Caco-2 (cell line): ENCODE data around the gene KLHL12. TPM values are rescaled to one million over a fixed set of nuclear protein-coding genes. Genes with fewer than 3 reads are reported as not detected.

Experiments
- BruUV-seq: library from RNA; stranded (reverse); fragments of 400-500 nt; replicated peaks from 2 replicates; lab custom pipeline; 2021; lab: Mats Ljungman, UMichigan
- CTCF ChIA-PET: fragments of 300-600 bp; sonication (Branson Sonifier 250); formaldehyde crosslinking; loops from one replicate; lab custom pipeline; 2022; ENCODE audit warnings: antibody characterized with exemption; lab: Charles Lee
- POLR2A ChIA-PET: fragments of 300-600 bp; sonication (Branson Sonifier 250); formaldehyde crosslinking; loops from one replicate; lab custom pipeline; 2022; ENCODE audit warnings: antibody characterized with exemption; lab: Charles Lee
- DNase-seq, 2 experiments: peaks; one replicate each; pipeline versions ENCODE4 v3.0.0 to v3.0.0-alpha.2; 2020 to 2022
- H3K27me3 ChIP-seq: replicated peaks from 2 replicates; pipeline ENCODE4 v1.6.0; 2011; ENCODE audit warnings: low read length; ENCODE audit not compliant: control insufficient read depth, insufficient read depth
- H3K36me3 ChIP-seq: 2 replicates; pipeline ENCODE4 v1.5.1; 2011; ENCODE audit warnings: low read length; ENCODE audit not compliant: control insufficient read depth, insufficient read depth
- H3K4me1 ChIP-seq: fragments of 250-450 bp; sonication (Bioruptor Pico); 2 replicates; pipeline ENCODE4 v1.5.1; 2020; ENCODE audit warnings: mild to moderate bottlenecking
- H3K4me3 ChIP-seq: 2 replicates; pipeline ENCODE4 v1.5.1; 2011; ENCODE audit warnings: low read depth, mild to moderate bottlenecking, control low read depth, low read length
- H3K9me3 ChIP-seq: fragments of 250-450 bp; sonication (Bioruptor Pico); 2 replicates; pipeline ENCODE4 v1.5.1; 2020; ENCODE audit warnings: mild to moderate bottlenecking, moderate library complexity
- H3K27ac Mint-ChIP-seq: one replicate; pipeline ENCODE4 v1.8.0; 2022; ENCODE audit warnings: mixed read lengths; ENCODE audit not compliant: unreplicated experiment
- H3K27me3 Mint-ChIP-seq: one replicate; pipeline ENCODE4 v1.8.0; 2022; ENCODE audit warnings: mixed read lengths; ENCODE audit not compliant: insufficient read depth, unreplicated experiment
- H3K36me3 Mint-ChIP-seq: one replicate; pipeline ENCODE4 v1.8.0; 2022; ENCODE audit warnings: mild to moderate bottlenecking, mixed read lengths; ENCODE audit not compliant: insufficient read depth, unreplicated experiment
- H3K4me1 Mint-ChIP-seq: one replicate; pipeline ENCODE4 v1.8.0; 2022; ENCODE audit warnings: low read depth, mixed read lengths; ENCODE audit not compliant: unreplicated experiment
- H3K4me3 Mint-ChIP-seq: one replicate; pipeline ENCODE4 v1.8.0; 2022; ENCODE audit warnings: mild to moderate bottlenecking, moderate library complexity, mixed read lengths; ENCODE audit not compliant: unreplicated experiment
- H3K9me3 Mint-ChIP-seq: one replicate; pipeline ENCODE4 v1.8.0; 2022; ENCODE audit warnings: mixed read lengths; ENCODE audit not compliant: unreplicated experiment
- intact Hi-C: fragments of 100-400 bp; cut with micrococcal nuclease; formaldehyde crosslinking; loops from one replicate; pipeline ENCODE4 v1.10.0; 2022; ENCODE audit not compliant: unreplicated experiment
- total RNA-seq: library from RNA; stranded (reverse); gene quantifications from 2 replicates; pipeline ENCODE4 v1.2.3, GENCODE V29; 2022
- TF ChIP-seq, protein P1 (sequence below), 2 experiments: fragments of 200-600 bp in 1 of 2; IDR thresholded peaks; 1 replicate in 1 of 2; 2 replicates in 1 of 2; pipeline versions ENCODE4 v1.5.1 to v1.8.0; 2011 to 2022; ENCODE audit warnings: antibody characterized with exemption in 1 of 2, control low read depth in 1 of 2, inconsistent platforms in 1 of 2, low read depth in 1 of 2, low read length in 1 of 2, mild to moderate bottlenecking in 1 of 2, moderate library complexity in 1 of 2; ENCODE audit not compliant: insufficient read depth in 1 of 2, severe bottlenecking in 1 of 2, unreplicated experiment in 1 of 2

The KLHL12 gene
- total RNA-seq, 1 experiment from 2014 or later = 23.6 TPM

DNA sequence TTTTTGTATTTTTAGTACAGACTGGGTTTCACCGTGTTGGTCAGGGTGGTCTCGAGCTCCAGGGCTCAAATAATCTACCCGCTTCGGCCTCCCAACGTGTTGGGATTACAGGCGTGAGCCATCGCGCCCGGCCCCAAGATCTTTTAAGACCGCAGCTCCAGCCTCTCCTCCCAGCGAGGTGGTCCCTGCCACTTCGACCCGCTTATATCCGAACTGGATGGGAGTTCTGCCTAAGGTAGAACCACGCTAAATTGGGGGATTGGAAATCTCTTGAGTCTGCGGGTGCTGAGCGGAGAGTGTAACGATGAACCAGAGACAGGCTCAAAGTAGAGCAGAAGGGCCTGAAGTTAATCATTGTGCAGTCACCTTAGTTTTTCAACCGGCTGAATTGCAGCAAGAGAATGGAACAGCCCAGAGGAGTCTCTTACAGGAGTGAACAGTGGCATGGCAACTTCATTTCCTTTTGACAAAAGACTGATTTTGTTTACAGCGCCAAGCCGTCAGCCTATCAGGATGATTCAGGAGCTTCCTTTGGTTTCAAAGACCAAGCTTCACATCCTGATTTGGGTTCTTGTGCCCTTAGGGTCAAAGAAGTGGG is 40.7 kb upstream of the KLHL12 start:
- intact Hi-C loops = loop anchor here (2.0 kb wide), 1 partner anchor 31 kb away; no protein-coding TSS in a partner anchor
- Mint-ChIP-seq H3K4me3 (peak overlapping the region; percentile 83), H3K4me1 (peaks cover 13% of the 10 kb centered on the region), H3K27ac (peak overlapping the region; percentile 42), H3K36me3 (no peaks in the 10 kb centered on the region), H3K9me3 (no peaks in the 10 kb centered on the region), H3K27me3 (no peaks in the 10 kb centered on the region)
- Histone ChIP-seq H3K4me1 (peaks cover 25% of the 10 kb centered on the region), H3K36me3 (no peaks in the 10 kb centered on the region), H3K9me3 (no peaks in the 10 kb centered on the region), H3K4me3 (peak overlapping the region; percentile 70), H3K27me3 (no peaks in the 10 kb centered on the region; the same call in 1 of the 2 replicates)
- peak in 1 of 2 experiments; percentile 15 for DNase-seq
- TF ChIP-seq, protein P1, sequence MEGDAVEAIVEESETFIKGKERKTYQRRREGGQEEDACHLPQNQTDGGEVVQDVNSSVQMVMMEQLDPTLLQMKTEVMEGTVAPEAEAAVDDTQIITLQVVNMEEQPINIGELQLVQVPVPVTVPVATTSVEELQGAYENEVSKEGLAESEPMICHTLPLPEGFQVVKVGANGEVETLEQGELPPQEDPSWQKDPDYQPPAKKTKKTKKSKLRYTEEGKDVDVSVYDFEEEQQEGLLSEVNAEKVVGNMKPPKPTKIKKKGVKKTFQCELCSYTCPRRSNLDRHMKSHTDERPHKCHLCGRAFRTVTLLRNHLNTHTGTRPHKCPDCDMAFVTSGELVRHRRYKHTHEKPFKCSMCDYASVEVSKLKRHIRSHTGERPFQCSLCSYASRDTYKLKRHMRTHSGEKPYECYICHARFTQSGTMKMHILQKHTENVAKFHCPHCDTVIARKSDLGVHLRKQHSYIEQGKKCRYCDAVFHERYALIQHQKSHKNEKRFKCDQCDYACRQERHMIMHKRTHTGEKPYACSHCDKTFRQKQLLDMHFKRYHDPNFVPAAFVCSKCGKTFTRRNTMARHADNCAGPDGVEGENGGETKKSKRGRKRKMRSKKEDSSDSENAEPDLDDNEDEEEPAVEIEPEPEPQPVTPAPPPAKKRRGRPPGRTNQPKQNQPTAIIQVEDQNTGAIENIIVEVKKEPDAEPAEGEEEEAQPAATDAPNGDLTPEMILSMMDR (IDR thresholded peaks at IDR 0.05; ENCODE audit: insufficient read depth in 1 of 2, low read depth in 1 of 2, low read length in 1 of 2, severe bottlenecking in 1 of 2, unreplicated experiment in 1 of 2) = no peak
- CTCF ChIA-PET = interaction anchor here (0.6 to 1.3 kb wide), 2 partner anchors 24 to 375 kb away, joined by 4 to 5 read pairs; no protein-coding TSS in a partner anchor
- POLR2A ChIA-PET = no interaction called here
- BruUV-seq = no TSS peak

DNA sequence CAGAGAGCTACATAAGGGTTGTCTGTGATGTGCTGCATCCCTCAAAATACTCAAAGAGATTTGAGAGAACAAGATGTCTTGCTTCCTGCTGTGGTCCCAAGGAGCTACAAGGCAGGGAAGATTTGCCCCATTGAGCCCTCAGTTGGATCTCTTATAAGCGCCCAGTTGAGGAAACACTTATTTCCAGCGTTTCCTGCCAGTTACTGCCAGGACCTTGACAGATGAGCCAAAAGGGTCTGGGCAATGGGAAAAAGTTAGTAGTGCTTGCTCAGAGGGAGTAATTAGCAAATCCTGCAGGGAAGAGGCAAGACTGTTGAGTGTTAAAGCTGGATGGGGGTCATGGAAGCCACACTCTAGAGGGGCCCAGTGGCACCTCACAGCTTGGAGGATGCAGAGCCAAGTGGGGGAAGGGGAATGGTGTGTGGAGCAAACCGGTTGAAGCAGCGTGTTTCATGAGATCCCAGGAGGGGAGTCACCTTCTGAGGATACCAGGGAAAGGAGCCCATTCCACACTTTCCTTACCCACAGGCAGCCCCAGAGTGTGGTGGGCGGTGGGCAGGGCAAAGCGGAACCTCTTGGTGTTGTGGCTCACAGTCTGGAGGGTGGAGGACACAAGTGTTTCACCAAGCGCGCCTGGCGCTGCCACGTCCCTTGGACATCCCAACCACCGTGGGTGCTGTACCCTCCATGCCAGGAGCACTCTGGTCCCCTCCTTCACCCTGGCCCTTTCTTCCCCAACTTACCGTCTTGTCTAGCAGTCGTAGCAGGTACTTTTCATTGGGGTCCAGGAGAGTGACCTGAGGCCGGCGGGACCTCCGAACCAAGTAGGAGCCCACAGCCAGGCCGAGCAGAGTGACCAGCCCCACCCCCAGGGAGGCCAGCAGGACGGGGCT is 39.2 kb upstream of the KLHL12 start:
- DNase-seq = no peak
- CTCF ChIA-PET = no interaction called here
- no peaks in the 10 kb centered on the region for H3K36me3 Mint-ChIP-seq
- H3K9me3 Mint-ChIP-seq = no peaks in the 10 kb centered on the region
- Histone ChIP-seq H3K4me1 (peaks cover 25% of the 10 kb centered on the region), H3K4me3 (peak overlapping the region; percentile 70), H3K9me3 (no peaks in the 10 kb centered on the region), H3K27me3 (no peaks in the 10 kb centered on the region; the same call in 1 of the 2 replicates), H3K36me3 (no peaks in the 10 kb centered on the region)
- TF ChIP-seq, protein P1 (IDR thresholded peaks at IDR 0.05; ENCODE audit: insufficient read depth in 1 of 2, low read depth in 1 of 2, low read length in 1 of 2, severe bottlenecking in 1 of 2, unreplicated experiment in 1 of 2) = no peak
- peaks cover 13% of the 10 kb centered on the region for H3K4me1 Mint-ChIP-seq
- POLR2A ChIA-PET = no interaction called here
- TSS peak; percentile 36 for BruUV-seq
- intact Hi-C loops = no loop called here
- no peak overlapping the region for H3K27ac Mint-ChIP-seq
- H3K27me3 Mint-ChIP-seq = no peaks in the 10 kb centered on the region
- H3K4me3 Mint-ChIP-seq = peak overlapping the region; percentile 83

DNA sequence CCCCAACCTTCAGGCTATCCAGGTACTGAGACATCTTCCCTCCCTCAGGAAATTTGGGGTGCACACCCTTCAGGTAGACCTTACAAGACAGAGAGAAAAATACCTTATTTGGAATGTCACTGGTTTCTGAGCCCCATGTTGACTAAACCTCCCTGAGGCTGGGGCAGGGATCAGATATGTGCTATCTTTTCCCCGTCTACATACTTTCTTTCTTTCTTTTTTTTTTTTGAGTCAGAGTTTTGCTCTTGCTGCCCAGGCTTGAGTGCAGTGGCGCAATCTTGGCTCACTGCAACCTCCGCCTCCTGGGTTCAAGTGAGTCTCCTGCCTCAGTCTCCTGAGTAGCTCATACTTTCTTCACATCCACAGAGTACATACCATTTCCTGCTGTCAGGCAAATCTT is 38.4 kb upstream of the KLHL12 start:
- H3K4me1 ChIP-seq = peaks cover 25% of the 10 kb centered on the region
- H3K36me3 ChIP-seq = no peaks in the 10 kb centered on the region
- BruUV-seq = no TSS peak
- H3K4me3 ChIP-seq = no peak overlapping the region
- intact Hi-C loops = no loop called here
- H3K36me3 Mint-ChIP-seq = no peaks in the 10 kb centered on the region
- H3K9me3 ChIP-seq = no peaks in the 10 kb centered on the region
- no peaks in the 10 kb centered on the region for H3K9me3 Mint-ChIP-seq
- ChIA-PET POLR2A (no interaction called here), CTCF (no interaction called here)
- H3K4me1 Mint-ChIP-seq = peaks cover 13% of the 10 kb centered on the region
- TF ChIP-seq, protein P1 (IDR thresholded peaks at IDR 0.05; ENCODE audit: insufficient read depth in 1 of 2, low read depth in 1 of 2, low read length in 1 of 2, severe bottlenecking in 1 of 2, unreplicated experiment in 1 of 2) = no peak
- H3K27me3 ChIP-seq = no peaks in the 10 kb centered on the region; the same call in 1 of the 2 replicates
- H3K27me3 Mint-ChIP-seq = no peaks in the 10 kb centered on the region
- no peak for DNase-seq
- H3K4me3 Mint-ChIP-seq = peak overlapping the region; percentile 83
- H3K27ac Mint-ChIP-seq = no peak overlapping the region
